HG03521 (cell line): ENCODE results near the gene OXCT1.
"Not testable (repeated sequence)": the region's sequence is repeated elsewhere in the genome, so short reads cannot be mapped to it uniquely, and the experiment has no call there.

Source experiments
- ATAC-seq: cut with Tn5 transposase; IDR thresholded peaks from one replicate; pipeline ENCODE4 v1.9.1; 2021; ENCODE audit warnings: mild to moderate bottlenecking, moderate library complexity; ENCODE audit not compliant: unreplicated experiment

Gene OXCT1

DNA sequence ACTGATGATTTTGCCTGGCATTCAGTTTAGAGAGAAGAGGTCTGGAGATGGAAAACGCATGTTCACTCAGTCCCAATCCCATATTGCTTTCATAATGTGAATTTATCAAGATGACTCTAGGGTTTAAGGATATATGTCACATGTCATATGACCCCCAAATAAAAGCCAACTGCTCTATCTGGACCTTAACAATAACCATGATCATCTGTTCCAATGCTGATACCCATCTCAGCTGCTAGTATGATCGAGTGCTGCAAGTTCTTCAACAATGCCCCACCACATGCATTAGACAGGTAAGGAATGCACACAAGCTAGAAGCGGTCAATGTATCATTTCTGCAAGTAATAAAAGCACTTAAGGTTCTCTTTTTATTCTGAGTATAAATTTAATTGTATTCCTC is 91.8 kb downstream of the OXCT1 start:
- ATAC-seq = no peak

GRCh38 chr5:41776435-41776834 is 93.8 kb downstream of the OXCT1 start:
- ATAC-seq = no peak

- no peak for ATAC-seq
Observed at GRCh38 chr5:41773799-41774198, 96.4 kb downstream of the OXCT1 start.

DNA sequence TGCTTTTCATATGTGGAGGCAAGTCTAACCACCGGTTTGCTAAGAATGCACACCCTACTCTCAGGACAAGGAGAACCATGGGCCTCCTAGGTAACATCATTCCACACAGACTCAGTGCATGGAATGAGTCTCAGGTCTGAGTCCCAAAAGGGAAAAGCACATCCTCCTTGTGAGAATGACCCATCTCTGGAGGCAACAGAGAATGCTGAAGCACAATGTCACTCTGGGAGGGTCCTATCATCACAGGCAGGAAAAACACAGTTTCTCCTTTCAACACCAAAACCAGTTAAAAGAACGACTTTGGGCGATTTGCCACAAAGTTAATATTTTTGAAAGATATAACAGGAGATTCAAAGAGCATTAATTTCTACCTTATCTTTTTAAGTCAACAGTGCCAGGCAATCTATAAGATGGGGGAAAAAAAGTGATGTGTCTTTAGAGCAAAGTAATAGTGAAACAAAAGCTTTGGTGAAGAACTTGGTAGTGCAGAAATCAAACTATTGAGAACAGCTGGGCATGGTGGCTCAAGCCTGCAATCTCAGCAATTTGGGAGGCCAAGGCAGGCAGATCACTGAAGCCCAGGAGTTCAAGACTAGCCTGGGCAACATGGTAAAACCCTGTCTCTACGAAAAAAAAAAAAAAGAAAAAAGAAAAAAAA is 97.3 kb downstream of the OXCT1 start:
- no peak for ATAC-seq

- no peak for ATAC-seq
Observed at GRCh38 chr5:41772056-41772455, 98.2 kb downstream of the OXCT1 start.

DNA sequence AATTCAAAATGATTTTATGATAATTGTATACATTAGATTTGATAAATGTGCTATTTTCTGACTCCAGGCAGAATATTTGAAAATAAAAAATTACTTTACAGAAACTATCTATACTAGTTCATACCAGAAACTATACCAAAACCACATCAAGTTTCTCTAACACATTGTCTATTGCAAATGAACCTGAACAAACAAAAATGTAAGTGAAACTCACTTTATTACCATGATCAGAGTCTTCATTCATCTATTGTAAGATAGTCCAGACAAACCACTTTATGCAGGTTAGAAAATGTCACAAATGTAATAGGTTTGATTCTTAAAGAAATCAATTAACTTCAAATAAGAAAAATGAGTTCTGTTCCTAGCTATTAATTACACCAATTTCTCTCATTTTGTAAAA is 99.4 kb downstream of the OXCT1 start:
- peak; percentile 87 for ATAC-seq

DNA sequence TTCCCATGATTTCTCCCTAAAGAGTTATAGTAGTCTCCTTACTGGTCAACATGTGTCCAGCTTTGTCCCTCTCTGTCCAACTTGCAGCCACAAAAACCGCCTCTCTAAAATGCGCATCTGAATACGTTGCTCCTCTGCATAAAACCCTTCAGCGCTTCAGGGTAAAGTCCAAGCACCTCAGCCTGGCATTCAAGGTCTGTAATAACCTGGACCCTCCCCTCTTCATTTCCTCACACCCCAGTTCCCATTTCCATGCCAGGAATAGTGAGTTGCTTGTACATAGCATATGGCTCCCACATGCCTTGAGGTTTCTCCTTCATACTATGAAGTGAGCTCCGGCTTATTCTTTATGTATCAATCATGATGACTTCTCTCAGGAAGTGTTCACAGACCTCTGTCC is 101.5 kb downstream of the OXCT1 start:
- ATAC-seq = no peak

DNA sequence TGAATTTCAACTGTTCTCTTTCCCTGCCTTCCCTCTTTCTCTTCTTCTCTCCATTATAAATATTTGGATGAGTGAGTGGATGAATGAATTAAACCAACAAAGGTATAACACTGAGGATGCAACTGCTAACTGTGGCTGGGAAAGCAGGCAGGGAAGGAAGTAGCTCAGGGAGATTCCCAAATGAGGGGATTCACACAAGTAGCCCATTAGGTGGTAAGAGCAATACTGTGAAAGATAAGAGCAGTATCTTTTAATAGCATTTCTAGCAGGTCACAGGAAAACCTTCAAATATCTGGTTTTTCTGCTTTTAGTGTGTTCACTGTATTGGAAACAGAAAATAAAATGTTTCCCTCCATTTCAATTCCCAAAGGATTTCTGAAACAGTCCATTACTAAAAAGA is 105.6 kb downstream of the OXCT1 start:
- no peak for ATAC-seq

DNA sequence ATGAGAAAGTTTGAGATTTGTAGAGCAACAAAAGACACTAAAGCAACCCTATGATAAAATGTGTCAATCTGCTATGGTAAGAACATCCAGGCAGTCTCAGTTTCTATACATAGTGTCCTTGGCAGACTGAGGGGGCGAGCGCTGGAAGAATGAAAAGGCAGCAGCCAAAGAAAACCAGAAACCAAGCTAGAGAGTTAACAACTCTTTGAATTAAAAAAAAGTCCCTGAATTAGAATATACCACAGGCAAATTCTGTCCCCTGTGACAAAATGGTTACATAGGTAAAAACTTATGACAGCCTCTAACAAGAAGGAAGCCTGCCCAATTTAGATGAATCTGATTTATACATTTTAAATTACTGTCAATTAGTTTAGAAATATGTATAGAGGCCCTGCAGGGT is 106.7 kb downstream of the OXCT1 start:
- ATAC-seq = no peak

DNA sequence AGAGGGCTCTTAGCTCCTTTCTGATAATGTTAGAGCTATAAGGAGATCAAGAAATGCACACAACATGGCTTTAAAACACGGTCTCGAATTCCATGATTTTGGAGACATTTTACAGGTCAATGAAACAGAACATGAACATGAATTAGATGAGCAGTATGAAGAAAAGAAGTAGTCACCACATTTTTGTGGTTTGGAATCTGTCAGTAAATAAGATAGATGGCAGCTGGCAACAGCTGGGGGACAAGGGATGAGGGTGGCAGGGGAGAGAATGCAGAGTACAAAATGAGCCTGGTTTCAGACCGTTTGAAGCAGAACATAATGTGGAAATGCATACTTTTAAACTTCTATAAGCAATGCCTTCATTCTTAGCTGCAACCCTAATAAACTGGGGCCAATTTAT is 107.1 kb downstream of the OXCT1 start:
- ATAC-seq = no peak

DNA sequence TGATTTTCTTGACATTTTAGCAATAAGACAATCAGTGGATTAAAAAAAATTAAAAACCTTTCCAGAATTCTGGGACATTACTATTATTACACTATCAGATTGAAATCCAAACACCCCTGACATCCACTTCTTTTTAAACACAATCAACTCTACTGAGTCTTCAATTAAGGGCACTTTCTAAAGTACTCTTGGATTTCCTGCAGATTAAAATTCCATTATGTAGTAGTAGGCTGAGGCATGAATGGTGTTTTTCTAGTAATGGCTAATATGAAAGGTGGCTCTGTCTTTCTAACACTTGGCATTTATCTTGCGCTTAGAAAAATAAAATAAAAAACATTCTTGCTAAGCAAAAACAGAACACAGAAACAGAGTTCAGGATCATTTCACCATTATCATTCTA is 107.8 kb downstream of the OXCT1 start:
- no peak for ATAC-seq

DNA sequence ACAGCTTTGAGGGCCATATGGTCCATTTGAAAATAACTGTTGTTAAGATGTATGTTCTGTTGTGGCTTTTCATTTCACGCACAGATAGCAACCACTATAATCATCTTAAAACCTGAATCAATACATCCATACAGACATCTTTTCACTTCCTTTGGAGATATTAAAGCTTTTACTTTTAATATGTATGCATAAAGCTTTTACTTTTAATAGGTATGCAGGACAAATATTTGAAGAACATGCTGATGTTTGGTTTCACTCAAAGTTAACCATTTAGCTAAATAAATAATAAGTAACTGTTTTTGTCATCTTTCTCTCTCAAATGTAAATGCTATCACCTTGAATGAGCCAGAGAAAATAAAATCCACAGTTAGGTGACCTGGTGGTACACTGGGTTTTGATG is 108.6 kb downstream of the OXCT1 start:
- ATAC-seq = no peak

DNA sequence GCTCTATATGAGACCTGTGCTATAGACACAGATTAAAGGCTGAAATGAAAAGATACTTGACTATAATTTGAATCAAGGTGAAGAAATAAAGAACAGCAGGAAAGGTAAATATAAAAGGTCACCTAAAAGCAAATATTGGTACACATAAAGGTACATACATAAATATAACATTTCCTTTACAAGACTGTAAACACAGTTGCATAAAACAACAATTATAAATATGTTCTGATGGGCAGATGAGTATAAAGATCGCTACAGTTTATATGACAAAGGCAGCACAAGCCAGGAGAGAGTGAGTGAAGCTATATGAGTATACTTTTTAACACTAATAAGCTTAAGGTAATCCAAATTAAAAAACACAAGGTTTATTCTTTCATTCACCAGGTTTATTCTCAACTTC is 114.5 kb downstream of the OXCT1 start:
- ATAC-seq = no peak

- peak; percentile 83 for ATAC-seq
Observed at GRCh38 chr5:41754857-41755256, 115.4 kb downstream of the OXCT1 start.

DNA sequence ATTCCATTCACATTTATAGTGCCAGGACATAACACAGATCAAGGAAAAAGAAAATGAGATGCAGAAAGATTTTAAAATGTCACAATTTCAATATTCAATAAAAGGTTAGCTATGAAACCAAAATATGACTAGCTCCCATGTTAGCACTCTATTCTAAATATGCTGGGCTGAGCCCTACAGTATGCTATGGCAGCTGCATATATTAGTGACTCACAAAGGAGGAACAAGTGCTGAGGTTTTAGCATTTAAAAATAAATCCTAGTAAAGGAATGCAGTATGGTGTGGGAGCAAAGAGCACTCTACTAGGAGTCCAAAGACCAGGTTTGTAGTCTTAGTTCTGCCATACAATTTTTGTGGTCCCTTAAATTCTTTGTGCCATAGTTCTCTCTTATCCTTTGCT is 118.4 kb downstream of the OXCT1 start:
- no peak for ATAC-seq

GRCh38 chr5:41748631-41749030 is 121.6 kb downstream of the OXCT1 start:
- peak; percentile 98 for ATAC-seq

DNA sequence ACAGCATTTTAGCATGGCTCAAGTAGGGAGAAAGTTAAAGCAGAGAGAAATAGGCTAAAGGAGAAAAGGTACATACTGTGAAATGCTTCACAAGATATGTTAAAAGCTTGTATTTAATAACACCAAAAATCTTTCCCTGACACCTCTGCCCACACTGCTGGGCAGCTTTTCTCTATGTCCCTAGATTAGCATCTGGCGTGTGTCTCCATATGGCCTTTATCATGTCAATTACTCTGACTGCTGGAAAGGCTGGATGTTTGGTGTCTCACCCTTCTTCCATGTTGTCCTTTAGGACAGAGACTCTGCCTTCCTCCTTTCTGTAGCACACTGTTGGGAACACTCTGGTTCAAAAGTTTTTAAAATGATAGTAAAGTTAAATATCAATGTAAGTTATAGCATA is 122.5 kb downstream of the OXCT1 start:
- ATAC-seq = no peak

- ATAC-seq = no peak
Observed at GRCh38 chr5:41747301-41747700, 122.9 kb downstream of the OXCT1 start.

GRCh38 chr5:41742608-41743007 is 127.6 kb downstream of the OXCT1 start:
- not testable (repeated sequence) for ATAC-seq

DNA sequence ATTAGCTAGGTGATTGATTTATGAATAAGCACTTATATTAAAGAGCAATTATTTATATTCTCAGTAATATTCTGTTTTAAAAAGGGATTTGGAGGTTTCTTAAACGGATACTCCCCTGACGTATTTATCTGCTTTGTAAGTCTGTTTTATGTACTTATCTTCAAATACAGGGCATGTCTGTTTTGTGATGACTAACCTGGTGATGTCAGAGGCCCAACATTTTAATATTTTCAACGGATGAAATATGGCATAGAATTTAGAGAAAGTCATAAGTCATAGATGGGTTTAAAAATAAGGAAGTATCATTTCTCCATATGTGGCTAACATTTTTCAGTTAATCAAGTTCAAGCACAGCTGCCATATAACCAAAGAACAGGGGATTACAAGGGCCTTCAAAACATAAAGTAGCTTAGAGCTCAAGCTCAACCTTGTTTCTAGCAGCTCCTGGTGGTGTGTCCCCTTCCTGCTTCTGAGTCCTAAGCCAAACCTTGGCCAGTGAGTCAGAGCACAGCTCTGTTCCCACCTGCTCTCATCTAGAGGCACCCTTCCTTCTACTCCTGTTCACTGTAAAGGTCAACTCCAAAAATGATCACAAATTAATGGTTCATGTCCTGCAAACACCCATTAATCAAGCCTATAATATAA is 131.4 kb downstream of the OXCT1 start:
- ATAC-seq = no peak

GRCh38 chr5:41736641-41737040 is 133.6 kb downstream of the OXCT1 start:
- ATAC-seq = no peak

- ATAC-seq = peak; percentile 63
Observed at GRCh38 chr5:41735213-41735612, 135.0 kb downstream of the OXCT1 start.

GRCh38 chr5:41729381-41729780 is 140.8 kb downstream of the OXCT1 start:
- not testable (repeated sequence) for ATAC-seq
